HG03439 (cell line): ENCODE data around the gene KRT9.
"Not testable (repeated sequence)": the region's sequence is repeated elsewhere in the genome, so short reads cannot be mapped to it uniquely, and the experiment has no call there.

Source experiments
- ATAC-seq: cut with Tn5 transposase; IDR thresholded peaks from one replicate; pipeline ENCODE4 v1.9.1; 2021; ENCODE audit warnings: mild to moderate bottlenecking, moderate library complexity; ENCODE audit not compliant: unreplicated experiment

The KRT9 gene

GRCh38 chr17:41602524-41602923 is 30.7 kb upstream of the KRT9 start:
- ATAC-seq: no peak

DNA sequence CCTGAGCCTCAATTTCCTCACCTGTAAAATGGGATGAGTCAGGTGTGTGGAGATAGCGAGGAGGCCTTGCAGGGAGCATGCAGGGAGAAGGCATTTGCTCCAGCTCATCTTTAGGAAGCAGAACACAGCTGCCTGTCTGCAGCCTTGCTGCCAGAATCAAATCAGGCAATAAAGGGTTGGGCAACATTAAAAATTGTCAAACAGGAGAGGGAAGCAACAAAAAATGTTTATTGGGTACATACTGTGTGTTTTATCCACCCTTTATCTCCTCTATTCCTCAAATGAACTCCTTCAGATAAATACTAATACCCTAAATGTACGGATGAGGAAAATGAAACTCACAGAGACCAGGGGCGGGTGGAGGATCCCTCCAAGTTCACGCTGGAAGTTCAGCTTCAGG is 28.5 kb upstream of the KRT9 start:
- no peak for ATAC-seq

GRCh38 chr17:41599680-41600079 is 27.8 kb upstream of the KRT9 start:
- ATAC-seq: no peak

DNA sequence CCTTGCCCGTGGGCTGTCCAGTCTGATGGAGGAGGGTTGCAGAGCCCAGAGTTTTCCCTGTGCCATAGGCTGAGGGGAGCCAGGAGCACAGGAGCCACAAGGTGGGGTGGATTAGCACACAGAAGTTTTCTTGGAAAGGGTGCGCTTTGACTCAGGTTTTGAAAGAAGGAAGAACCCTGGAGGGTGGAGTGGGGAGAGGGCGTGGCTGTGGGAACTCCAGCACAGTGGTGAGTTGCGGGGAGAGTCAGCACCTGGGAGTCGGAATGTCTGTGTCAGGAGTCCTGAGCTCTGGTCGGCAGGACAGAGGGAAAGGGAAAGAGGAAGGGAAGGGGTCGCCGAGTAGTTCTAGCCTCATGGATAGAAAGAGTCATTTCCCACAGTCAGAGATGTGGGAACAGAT is 23.7 kb upstream of the KRT9 start:
- ATAC-seq: no peak

- no peak for ATAC-seq
These were observed 22.6 kb upstream of the KRT9 start for GRCh38 chr17:41594363-41594915.

GRCh38 chr17:41593306-41593981 is 21.6 kb upstream of the KRT9 start:
- ATAC-seq: no peak

DNA sequence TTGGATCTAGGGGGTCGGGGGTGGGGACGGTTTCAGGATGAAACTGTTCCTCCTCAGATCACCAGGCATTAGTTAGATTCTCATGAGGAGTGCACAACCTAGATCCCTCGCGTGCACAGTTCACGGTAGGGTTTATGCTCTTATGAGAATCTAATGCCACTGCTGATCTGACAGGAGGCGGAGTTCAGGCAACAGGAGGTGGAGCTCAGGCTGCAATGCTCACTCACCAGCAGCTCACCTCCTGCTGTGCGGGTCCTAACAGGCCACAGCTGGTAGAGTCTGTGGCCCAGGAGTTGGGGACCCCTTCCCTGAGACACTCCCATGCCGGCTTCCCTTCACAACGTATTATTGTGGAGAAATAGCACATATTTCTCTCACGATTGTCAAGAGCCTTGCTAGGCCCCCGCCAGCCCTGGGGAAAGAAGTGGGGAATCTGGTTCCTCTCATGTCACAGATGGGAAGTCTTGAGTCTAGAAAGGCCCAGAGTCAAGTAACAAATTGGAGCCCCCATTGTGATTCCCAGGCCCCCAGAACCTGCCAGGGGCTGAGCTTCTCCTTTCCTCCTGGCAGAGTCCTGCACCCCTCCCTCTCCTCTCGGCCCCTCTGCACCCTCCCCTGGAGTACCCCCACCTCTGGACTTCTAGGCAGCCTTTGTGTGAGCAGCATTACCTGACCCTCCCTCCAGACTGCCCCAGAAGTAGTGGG is 20.9 kb upstream of the KRT9 start:
- ATAC-seq: no peak

GRCh38 chr17:41589301-41589700 is 17.4 kb upstream of the KRT9 start:
- ATAC-seq: no peak

- no peak for ATAC-seq
These were observed 16.4 kb upstream of the KRT9 start for GRCh38 chr17:41588126-41588810.

GRCh38 chr17:41586863-41587495 is 15.1 kb upstream of the KRT9 start, which contains the start of gene KRT14:
TSS of gene KRT14 (minus strand) at chr17:41586895. CDS start at chr17:41586834, 61 bp downstream.
- ATAC-seq: no peak

GRCh38 chr17:41585301-41586056 is 13.6 kb upstream of the KRT9 start:
- ATAC-seq: no peak

DNA sequence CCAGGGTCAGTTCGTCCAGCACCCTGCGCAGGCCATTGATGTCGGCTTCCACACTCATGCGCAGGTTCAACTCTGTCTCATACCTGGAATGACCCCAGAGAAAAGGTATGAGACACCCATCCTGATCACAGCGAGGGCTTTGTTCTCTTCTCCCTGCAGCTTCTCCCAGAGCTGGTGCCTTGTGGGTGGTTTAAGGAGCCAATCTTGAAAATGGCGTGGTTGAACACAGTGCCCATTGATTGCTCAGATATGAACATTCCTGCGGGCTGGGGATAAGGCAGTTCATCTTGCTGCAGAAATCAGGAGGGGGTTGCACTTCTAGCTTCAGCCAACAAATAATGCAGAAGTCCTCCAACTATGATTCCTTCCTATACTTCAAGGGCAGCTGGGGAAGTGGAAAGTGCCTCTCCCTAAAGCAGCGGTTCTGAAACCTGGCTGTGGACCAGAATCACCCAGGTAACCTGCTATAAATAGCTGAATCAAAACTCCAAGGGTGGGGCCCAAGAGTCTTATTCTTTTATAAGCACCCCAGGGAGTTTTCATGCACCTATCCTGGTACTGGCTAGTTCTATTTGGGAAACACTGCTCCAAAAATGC is 12.6 kb upstream of the KRT9 start:
- ATAC-seq: not testable (repeated sequence)

- ATAC-seq: no peak
These were observed 11.6 kb upstream of the KRT9 start for GRCh38 chr17:41583137-41584127.

DNA sequence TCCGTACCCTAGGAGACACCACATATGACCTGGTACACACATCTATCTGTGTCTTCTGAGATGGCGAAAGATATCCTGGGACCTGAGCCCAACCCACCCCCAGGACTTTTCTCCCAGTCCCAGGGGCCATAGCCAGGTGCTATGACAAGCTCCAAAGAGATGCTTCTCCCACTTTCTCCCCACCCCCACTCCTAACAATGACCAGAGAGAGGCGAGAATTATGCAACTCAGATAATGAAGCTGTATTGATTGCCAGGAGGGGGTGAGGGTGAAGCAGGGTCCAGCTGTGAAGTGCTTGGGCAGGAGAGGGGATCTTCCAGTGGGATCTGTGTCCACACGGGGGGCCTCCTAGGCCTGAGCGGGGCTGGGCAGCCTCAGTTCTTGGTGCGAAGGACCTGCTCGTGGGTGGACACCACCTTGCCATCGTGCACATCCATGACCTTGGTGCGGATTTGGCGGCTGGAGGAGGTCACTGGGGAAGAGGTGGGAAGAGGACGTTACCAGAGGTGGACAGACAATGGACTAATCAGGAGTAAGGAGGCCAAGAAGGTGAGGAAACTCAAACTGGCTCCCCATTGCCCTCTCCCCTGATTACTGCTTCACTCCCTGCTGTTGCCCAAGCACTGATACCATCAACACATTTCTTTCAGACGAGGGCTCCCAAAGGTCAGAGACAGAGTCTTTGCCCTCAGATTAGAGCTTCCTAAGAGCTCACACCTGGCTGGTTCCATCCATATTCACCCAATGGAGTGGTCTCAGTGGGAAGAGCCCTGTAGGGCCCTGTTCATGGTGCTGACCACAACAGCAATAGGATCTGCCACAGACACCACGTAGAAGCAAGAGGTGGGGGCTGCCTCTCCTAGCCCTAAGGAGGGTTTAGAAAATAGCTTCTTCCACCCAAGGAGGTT is 10.5 kb upstream of the KRT9 start:
- ATAC-seq: not testable (repeated sequence)

GRCh38 chr17:41581366-41582060 is 9.7 kb upstream of the KRT9 start:
- no peak for ATAC-seq

DNA sequence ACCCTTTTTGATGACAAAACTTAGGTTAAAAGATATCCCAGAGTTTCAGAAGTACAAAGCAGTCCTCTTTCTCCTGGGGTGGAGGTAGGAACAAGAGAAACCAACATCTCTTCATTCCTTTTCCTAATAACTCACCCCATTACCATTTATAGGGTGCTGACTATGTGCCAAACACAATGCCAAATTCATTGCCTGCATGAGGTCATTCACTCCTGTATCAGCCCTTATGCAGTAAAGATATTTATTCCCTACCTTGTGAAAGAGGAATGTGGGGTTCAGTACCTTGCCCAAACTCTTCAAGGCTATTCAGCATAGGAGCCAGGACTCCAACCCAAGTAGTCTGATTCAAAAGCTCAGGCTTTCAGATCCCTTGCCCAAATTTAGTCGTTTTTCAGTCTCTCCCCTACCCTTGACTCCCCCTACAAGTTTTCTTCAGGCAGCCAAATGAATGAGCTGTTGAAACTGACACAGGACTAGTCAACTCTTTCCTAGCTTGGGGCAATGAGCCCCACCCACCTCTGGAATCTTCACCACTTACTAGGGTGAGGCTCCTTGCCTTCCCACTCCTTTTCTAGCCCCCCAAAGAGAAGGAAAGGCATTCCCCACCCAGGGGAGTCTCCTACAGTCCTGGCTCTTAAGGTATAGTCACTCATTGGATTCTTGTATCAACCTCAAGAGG is 9.0 kb upstream of the KRT9 start:
- no peak for ATAC-seq

DNA sequence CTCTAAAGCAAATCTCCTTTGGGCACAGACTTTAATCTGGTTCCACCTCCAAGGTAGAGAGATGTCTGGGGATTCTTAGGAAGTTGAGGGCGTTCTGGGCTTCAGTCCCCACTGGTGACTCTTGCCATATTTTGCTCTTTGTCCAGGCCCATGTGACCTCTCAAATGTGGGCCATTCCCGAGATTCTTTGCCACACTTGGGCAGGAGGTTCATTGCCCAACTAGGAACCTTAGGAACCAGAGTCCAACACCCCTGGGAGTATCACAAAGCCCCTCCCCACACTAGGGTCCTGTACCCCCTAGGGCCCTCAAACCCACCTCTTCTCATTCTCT is 8.4 kb upstream of the KRT9 start:
- no peak for ATAC-seq
